GM12892 (cell line): Measurements from ENCODE around the gene TMEM132A.

Experiments
- POLR2A ChIP-seq: IDR thresholded peaks from 2 replicates; pipeline ENCODE4 v1.6.1; 2011; ENCODE audit warnings: low read depth, low read length, control low read depth
- POLR2AphosphoS5 ChIP-seq: IDR thresholded peaks from 2 replicates; pipeline ENCODE4 v1.6.1; 2011; ENCODE audit warnings: low read depth, low read length, control low read depth

- TF ChIP-seq POLR2AphosphoS5 = no peak
- TF ChIP-seq POLR2A = no peak
Observed at GRCh38 chr11:60957188-60957587, 32.9 kb downstream of the TMEM132A start.
